A549 (cell line): ENCODE data around the gene ZNF619. TPM values are rescaled to one million over a fixed set of nuclear protein-coding genes. Genes with fewer than 3 reads are reported as not detected.
"Not testable (repeated sequence)": the region's sequence is repeated elsewhere in the genome, so short reads cannot be mapped to it uniquely, and the experiment has no call there.

Source experiments
- ATAC-seq, 2 experiments: fragments of 200-7000 bp in 1 of 2; fragments of >200 bp in 1 of 2; cut with Nextera tagmentation in 1 of 2; cut with Tn5 transposase in 1 of 2; 3 replicates each; pipeline versions ENCODE4 v1.8.0 to v1.9.1; 2018 to 2020; ENCODE audit warnings: mild to moderate bottlenecking in 1 of 2, moderate library complexity in 1 of 2
- CTCF ChIA-PET: fragments of 300-600 bp; sonication (Branson Sonifier 250); formaldehyde crosslinking; extraction: SDS; loops from one replicate; lab custom pipeline; 2021; ENCODE audit warnings: antibody characterized with exemption, inconsistent platforms; lab: Yijun Ruan, JAX
- POLR2A ChIA-PET: fragments of 350-600 bp; formaldehyde crosslinking; extraction: SDS; loops from one replicate; lab custom pipeline; 2021; ENCODE audit warnings: antibody characterized with exemption, inconsistent platforms; lab: Yijun Ruan, JAX
- DNase-seq, 2 experiments: peaks; one replicate each; pipeline versions ENCODE4 v3.0.0 to v3.0.0-alpha.2; 2011 to 2016; ENCODE audit warnings: low read depth in 1 of 2, low spot score in 1 of 2
- FAIRE-seq: peaks from 2 replicates; lab custom pipeline; 2011; peaks lifted over from hg19 to GRCh38; lab: Jason Lieb, UNC
- H3K27ac ChIP-seq, 2 experiments: fragments of >200 bp; sonication (Bioruptor Twin); formaldehyde crosslinking; 3 replicates each; pipeline ENCODE4 v1.5.1; 2016 to 2017
- H3K4me1 ChIP-seq: fragments of >200 bp; sonication (Bioruptor Twin); formaldehyde crosslinking; 3 replicates; pipeline ENCODE4 v1.6.1; 2016
- H3K4me2 ChIP-seq: fragments of >200 bp; sonication (Bioruptor Twin); formaldehyde crosslinking; 3 replicates; pipeline ENCODE4 v1.6.1; 2016
- H3K4me3 ChIP-seq: fragments of >200 bp; sonication (Bioruptor Twin); formaldehyde crosslinking; 3 replicates; pipeline ENCODE4 v1.5.1; 2016
- H3K9me3 ChIP-seq: fragments of >200 bp; sonication (Bioruptor Twin); formaldehyde crosslinking; 3 replicates; pipeline ENCODE4 v1.6.1; 2016
- ATOH8 ChIP-seq: fragments of 250-450 bp; sonication (Bioruptor Pico); IDR thresholded peaks from 2 replicates; pipeline ENCODE4 v1.5.0; 2020; ENCODE audit warnings: low read depth, mild to moderate bottlenecking, moderate library complexity
- CBX2 ChIP-seq: fragments of 200-600 bp; sonication (generic); IDR thresholded peaks from 2 replicates; pipeline ENCODE4 v1.6.1; 2016; ENCODE audit warnings: low read depth, mild to moderate bottlenecking, borderline replicate concordance
- CBX8 ChIP-seq: fragments of 200-600 bp; sonication (generic); IDR thresholded peaks from 2 replicates; pipeline ENCODE4 v1.6.1; 2016
- CEBPB ChIP-seq, 2 experiments: fragments of >200 bp in 1 of 2; sonication (Bioruptor Twin) in 1 of 2; formaldehyde crosslinking in 1 of 2; IDR thresholded peaks; 2 replicates each; pipeline ENCODE4 v1.6.1; 2012 to 2016
- CHD2 ChIP-seq: fragments of 150-350 bp; IDR thresholded peaks from 2 replicates; pipeline ENCODE4 v1.6.1; 2014; ENCODE audit warnings: low read length; ENCODE audit not compliant: partially characterized antibody
- CTCF ChIP-seq: fragments of >200 bp; sonication (Bioruptor Twin); formaldehyde crosslinking; IDR thresholded peaks from 3 replicates; pipeline ENCODE4 v1.5.1; 2016
- ELK1 ChIP-seq: fragments of 150-350 bp; IDR thresholded peaks from 2 replicates; pipeline ENCODE4 v1.6.1; 2014; ENCODE audit warnings: low read depth, mild to moderate bottlenecking, low read length
- EP300 ChIP-seq, 2 experiments: fragments of >200 bp; sonication (Bioruptor Twin); formaldehyde crosslinking; IDR thresholded peaks; 2 replicates in 1 of 2; 3 replicates in 1 of 2; pipeline ENCODE4 v1.6.1; 2016 to 2017
- FOSB ChIP-seq: fragments of 250-450 bp; sonication (Bioruptor Pico); IDR thresholded peaks from 2 replicates; pipeline ENCODE4 v1.5.0; 2020; ENCODE audit warnings: mild to moderate bottlenecking, moderate library complexity
- HES2 ChIP-seq: fragments of >200 bp; sonication (Bioruptor Twin); formaldehyde crosslinking; IDR thresholded peaks from 2 replicates; pipeline ENCODE4 v1.6.1; 2016
- HOXB5 ChIP-seq: fragments of 250-450 bp; sonication (Bioruptor Pico); IDR thresholded peaks from 2 replicates; pipeline ENCODE4 v1.5.0; 2020; ENCODE audit warnings: mild to moderate bottlenecking, moderate library complexity
- KDM5A ChIP-seq: fragments of 200-600 bp; sonication (generic); IDR thresholded peaks from 2 replicates; pipeline ENCODE4 v1.6.1; 2016; ENCODE audit warnings: antibody characterized with exemption, mild to moderate bottlenecking
- MAZ ChIP-seq: fragments of 150-350 bp; IDR thresholded peaks from 2 replicates; pipeline ENCODE4 v1.6.1; 2014; ENCODE audit warnings: antibody characterized with exemption, low read depth, low read length, borderline replicate concordance
- NPAS2 ChIP-seq: fragments of 250-450 bp; sonication (Bioruptor Pico); IDR thresholded peaks from 2 replicates; pipeline ENCODE4 v1.8.0; 2022; ENCODE audit warnings: mild to moderate bottlenecking, moderate library complexity, borderline replicate concordance
- PBX3 ChIP-seq: IDR thresholded peaks from 2 replicates; pipeline ENCODE4 v1.6.1; 2012
- PHF8 ChIP-seq: fragments of 200-600 bp; sonication (generic); IDR thresholded peaks from 2 replicates; pipeline ENCODE4 v1.6.1; 2016; ENCODE audit warnings: low read depth, mild to moderate bottlenecking, antibody characterized with exemption, moderate library complexity, borderline replicate concordance
- POLR2A ChIP-seq: IDR thresholded peaks from 2 replicates; pipeline ENCODE4 v1.6.1; 2012; ENCODE audit warnings: mild to moderate bottlenecking, low read length
- RAD21 ChIP-seq, 2 experiments: fragments of >200 bp in 1 of 2; sonication (Bioruptor Twin) in 1 of 2; formaldehyde crosslinking in 1 of 2; IDR thresholded peaks in 1 of 2; conservative IDR thresholded peaks in 1 of 2; 2 replicates in 1 of 2; 3 replicates in 1 of 2; pipeline ENCODE4 v1.6.1; 2012 to 2018; ENCODE audit warnings: inconsistent platforms in 1 of 2
- SREBF2 ChIP-seq: fragments of 450-650 bp; IDR thresholded peaks from 2 replicates; pipeline ENCODE4 v1.6.1; 2014; ENCODE audit warnings: mild to moderate bottlenecking, moderate library complexity
- TP53 ChIP-seq: fragments of 250-450 bp; sonication (Bioruptor Pico); IDR thresholded peaks from 2 replicates; pipeline ENCODE4 v1.5.0; 2021; ENCODE audit warnings: mild to moderate bottlenecking, moderate library complexity
- WGBS: methylation state at CpG from one replicate; pipeline ENCODE4 v1.1.6; 2017; ENCODE audit errors: missing lambda C conversion rate; 5-methylcytosine and 5-hydroxymethylcytosine counted together
- polyA plus RNA-seq, 4 experiments: library from polyadenylated mRNA; depleted of rRNA in 3 of 4; stranded (reverse); fragments of >200 nt; fragmentation: RNase III in 1 of 4; extraction: RNeasy Plus Mini Kit Qiagen cat#74134 plus additional on column Dnase treatment in 1 of 4; gene quantifications; 2 replicates in 3 of 4; 3 replicates in 1 of 4; pipeline ENCODE4 v1.2.3, GENCODE V29; 2011 to 2017

The ZNF619 gene
- polyA plus RNA-seq, 2 of the 4 experiments (the other 2 are of a cell fraction) = 2.2 to 4.1 TPM

GRCh38 chr3:40458473-40458872 lies 18.4 kb upstream of the ZNF619 start:
- POLR2A ChIA-PET = no interaction called here
- CTCF ChIA-PET = no interaction called here
- H3K27ac ChIP-seq = peak overlapping the region; percentile 93 to 99; a peak in 4 of 6 replicates
- WGBS = 45% methylated on average over 4 of the region's 4 CpGs
- H3K4me2 ChIP-seq = peak overlapping the region; percentile 91
- ATAC-seq (no peak), FAIRE-seq (no peak), DNase-seq (no peak)
- TF ChIP-seq FOSB (CRISPR knock-in tag) = no peak
- peak overlapping the region; percentile 93 for H3K4me3 ChIP-seq
- H3K9me3 ChIP-seq = no peaks in the 10 kb centered on the region
- peaks cover 29% of the 10 kb centered on the region for H3K4me1 ChIP-seq

GRCh38 chr3:40460481-40460880 lies 16.4 kb upstream of the ZNF619 start:
- CTCF ChIA-PET, POLR2A ChIA-PET, H3K27ac ChIP-seq, H3K4me2 ChIP-seq, FAIRE-seq, H3K9me3 ChIP-seq, ATAC-seq, DNase-seq, H3K4me3 ChIP-seq: not testable (repeated sequence)
- 0 out of 4 replicates have a peak, but pooled peaks of 1 of the 2 experiments have one; percentile 7 for TF ChIP-seq CEBPB (IDR thresholded peaks at IDR 0.05)
- 94% methylated on average over 6 of the region's 6 CpGs for WGBS
- H3K4me1 ChIP-seq = peaks cover 23% of the 10 kb centered on the region; the same call in 2 of the 3 replicates

- ATAC-seq = no peak
- no peak overlapping the region for H3K27ac ChIP-seq
- no peak for FAIRE-seq
- no peak overlapping the region for H3K4me2 ChIP-seq
- ChIA-PET POLR2A (no interaction called here), CTCF (interaction anchor here (0.7 kb wide), 1 partner anchor 1638 kb away, joined by 3 read pairs; no protein-coding TSS in a partner anchor)
- 89% methylated on average over 3 of the region's 3 CpGs for WGBS
- H3K9me3 ChIP-seq = no peaks in the 10 kb centered on the region
- peaks cover 23% of the 10 kb centered on the region; the same call in 2 of the 3 replicates for H3K4me1 ChIP-seq
- H3K4me3 ChIP-seq = no peak overlapping the region
- DNase-seq = no peak
- no peak for TF ChIP-seq CEBPB (IDR thresholded peaks at IDR 0.05)
- TF ChIP-seq FOSB (CRISPR knock-in tag) = no peak
- no peak for TF ChIP-seq KDM5A
- no peak for TF ChIP-seq HES2
- no peak for TF ChIP-seq RAD21 (conservative IDR thresholded peaks at IDR 0.05 in 1 of 2, IDR thresholded peaks at IDR 0.05 in 1 of 2)
- no peak for TF ChIP-seq PBX3
- TF ChIP-seq NPAS2 (CRISPR knock-in tag) = no peak
- no peak for TF ChIP-seq CBX8
- no peak for TF ChIP-seq EP300 (IDR thresholded peaks at IDR 0.05)
- no peak for TF ChIP-seq SREBF2
- no peak for TF ChIP-seq ATOH8 (CRISPR knock-in tag)
- no peak for TF ChIP-seq HOXB5 (CRISPR knock-in tag)
- no peak for TF ChIP-seq CTCF
- no peak for TF ChIP-seq CHD2
- TF ChIP-seq TP53 (CRISPR knock-in tag) = no peak
- no peak for TF ChIP-seq PHF8
- TF ChIP-seq CBX2 = no peak
- TF ChIP-seq ELK1 = no peak
- no peak for TF ChIP-seq MAZ
- TF ChIP-seq POLR2A = no peak
Measured at GRCh38 chr3:40461161-40461560, 15.8 kb upstream of the ZNF619 start.

GRCh38 chr3:40462838-40463237 lies 14.1 kb upstream of the ZNF619 start:
- CTCF ChIA-PET = interaction anchor here (0.7 to 1.4 kb wide), 2 partner anchors 921 to 1728 kb away, joined by 3 read pairs; no protein-coding TSS in a partner anchor
- POLR2A ChIA-PET, H3K27ac ChIP-seq, H3K4me3 ChIP-seq, ATAC-seq, H3K4me2 ChIP-seq, H3K9me3 ChIP-seq, DNase-seq, FAIRE-seq: not testable (repeated sequence)
- 97% methylated on average over 7 of the region's 7 CpGs for WGBS
- H3K4me1 ChIP-seq = peaks cover 23% of the 10 kb centered on the region; the same call in 2 of the 3 replicates
